Measurements from ENCODE around the gene HOXD8. TPM values are rescaled to one million over a fixed set of nuclear protein-coding genes. Genes with fewer than 3 reads are reported as not detected.
A peak's percentile ranks its signal among the peaks of the same experiment; 100 is the strongest.

Gene HOXD8
- total and polyA plus RNA-seq, 2 of the 8 experiments (the other 6 are each of a cell fraction or from before 2014, with no cell fraction given), result not detected

- peak in 2 of 3 experiments; percentile 42 to 64; a peak in 3 of 4 replicates for TF ChIP-seq CTCF (IDR thresholded peaks at IDR 0.05; ENCODE audit: control extremely low read depth in 1 of 3, insufficient read depth in 1 of 3, low read depth in 1 of 3, low read length in 3 of 3)
- peak; percentile 92 for TF ChIP-seq RNF2 (IDR thresholded peaks at IDR 0.05; ENCODE audit: borderline replicate concordance, low read depth, low read length, missing control alignments, poor library complexity, severe bottlenecking)
- 0 out of 2 replicates have a peak, but pooled peaks have one; percentile 59 for TF ChIP-seq SP4 (IDR thresholded peaks at IDR 0.05; ENCODE audit: low read length)
- no peak for TF ChIP-seq NANOG (IDR thresholded peaks at IDR 0.05; ENCODE audit: insufficient read depth, low read depth, low read length, poor library complexity, severe bottlenecking)
- peak; percentile 46 for TF ChIP-seq CHD7 (IDR thresholded peaks at IDR 0.05; ENCODE audit: insufficient replicate concordance, low read length)
- no peak for TF ChIP-seq NRF1 (IDR thresholded peaks at IDR 0.05; ENCODE audit: low read depth, low read length)
Observed at GRCh38 chr2:176088048-176088936, 41.2 kb upstream of the HOXD8 start (continued).
